B cell (primary cell): ENCODE measurements around the gene TRMT11. TPM values are rescaled to one million over a fixed set of nuclear protein-coding genes. Genes with fewer than 3 reads are reported as not detected.

Experiments
- ATAC-seq: fragments of 200-7000 bp; cut with Tn5 transposase; one replicate; pipeline ENCODE4 v1.10.0; 2021; ENCODE audit warnings: low read depth, mild to moderate bottlenecking, moderate number of reproducible peaks, moderate library complexity
- CTCF ChIA-PET: fragments of 350-600 bp; sonication (Branson Sonifier 250); formaldehyde crosslinking; loops from one replicate; lab custom pipeline; 2021; ENCODE audit warnings: antibody characterized with exemption, inconsistent platforms; lab: Charles Lee
- POLR2A ChIA-PET: fragments of 350-600 bp; sonication (Branson Sonifier 250); formaldehyde crosslinking; loops from one replicate; lab custom pipeline; 2021; ENCODE audit warnings: antibody characterized with exemption; lab: Charles Lee
- DNase-seq: peaks from one replicate; pipeline ENCODE4 v3.0.0; 2013
- H2AFZ ChIP-seq: 2 replicates; pipeline ENCODE4 v1.6.1; 2012; ENCODE audit warnings: mild to moderate bottlenecking, low read depth, low read length; ENCODE audit not compliant: insufficient read depth, poor library complexity, severe bottlenecking
- H3K27ac ChIP-seq, 2 donors: 1 replicate in 1 of 2; 2 replicates in 1 of 2; pipeline ENCODE4 v1.5.1; 2012 to 2013; ENCODE audit warnings: low read length in 2 of 2, mild to moderate bottlenecking in 2 of 2, moderate library complexity in 1 of 2
- H3K27me3 ChIP-seq, 4 experiments: fragments of 200-600 bp in 1 of 4; sonication (generic) in 1 of 4; replicated peaks in 1 of 4; 1 replicate in 2 of 4; 2 replicates in 2 of 4; pipeline versions ENCODE4 v1.6.1 to v1.7.0; 2013 to 2016; ENCODE audit warnings: low read length in 3 of 4, mild to moderate bottlenecking in 2 of 4, mixed read lengths in 1 of 4, moderate library complexity in 1 of 4; ENCODE audit not compliant: insufficient read depth in 4 of 4, control insufficient read depth in 3 of 4; ENCODE audit errors: control extremely low read depth in 1 of 4
- H3K36me3 ChIP-seq, 2 experiments: replicated peaks in 1 of 2; 1 replicate in 1 of 2; 2 replicates in 1 of 2; pipeline versions ENCODE4 v1.6.1 to v1.7.1; 2013; ENCODE audit warnings: low read length in 1 of 2; ENCODE audit not compliant: insufficient read depth in 2 of 2, control insufficient read depth in 1 of 2; ENCODE audit errors: control extremely low read depth in 1 of 2, extremely low read depth in 1 of 2
- H3K4me1 ChIP-seq, 2 donors: fragments of 200-600 bp in 1 of 2; sonication (generic) in 1 of 2; 1 replicate in 1 of 2; 2 replicates in 1 of 2; pipeline versions ENCODE4 v1.5.1 to v1.6.1; 2013 to 2017; ENCODE audit warnings: low read length in 2 of 2; ENCODE audit not compliant: control insufficient read depth in 2 of 2, insufficient read depth in 2 of 2
- H3K4me2 ChIP-seq: replicated peaks from 2 replicates; pipeline ENCODE3; 2012; ENCODE audit warnings: mild to moderate bottlenecking, low read depth, low read length; ENCODE audit not compliant: poor library complexity, severe bottlenecking
- H3K4me3 ChIP-seq, 5 experiments: fragments of 200-600 bp in 1 of 5; sonication (generic) in 1 of 5; 1 replicate in 3 of 5; 2 replicates in 2 of 5; pipeline versions ENCODE4 v1.5.1 to v1.7.0; 2011 to 2016; ENCODE audit warnings: low read length in 4 of 5, mild to moderate bottlenecking in 4 of 5, low read depth in 2 of 5, control low read depth in 1 of 5, moderate library complexity in 1 of 5; ENCODE audit not compliant: insufficient read depth in 1 of 5; ENCODE audit errors: control extremely low read depth in 1 of 5, extremely low read depth in 1 of 5
- H3K79me2 ChIP-seq: fragments of 200-600 bp; sonication (generic); one replicate; pipeline ENCODE4 v1.6.0; 2016; ENCODE audit warnings: low read length; ENCODE audit not compliant: control insufficient read depth, insufficient read depth
- H3K9ac ChIP-seq: fragments of 200-600 bp; sonication (generic); 2 replicates; pipeline ENCODE4 v1.6.1; 2017; ENCODE audit warnings: mild to moderate bottlenecking, low read length, moderate library complexity
- H3K9me3 ChIP-seq, 3 donors: one replicate each; pipeline versions ENCODE4 v1.6.1 to v1.7.1; 2013; ENCODE audit warnings: low read length in 2 of 3; ENCODE audit not compliant: control insufficient read depth in 2 of 3, insufficient read depth in 1 of 3; ENCODE audit errors: control extremely low read depth in 1 of 3
- H4K20me1 ChIP-seq: 2 replicates; pipeline ENCODE4 v1.6.0; 2012; ENCODE audit warnings: mild to moderate bottlenecking, low read length; ENCODE audit not compliant: insufficient read depth, control insufficient read depth, poor library complexity, severe bottlenecking
- H3K27ac Mint-ChIP-seq: one replicate; pipeline ENCODE4 v1.8.0; 2021; ENCODE audit warnings: mixed read lengths
- H3K27me3 Mint-ChIP-seq: one replicate; pipeline ENCODE4 v1.8.0; 2021; ENCODE audit warnings: mixed read lengths
- H3K4me1 Mint-ChIP-seq: one replicate; pipeline ENCODE4 v1.8.0; 2021; ENCODE audit warnings: mixed read lengths
- H3K4me3 Mint-ChIP-seq: one replicate; pipeline ENCODE4 v1.8.0; 2021; ENCODE audit warnings: mixed read lengths
- H3K9me3 Mint-ChIP-seq: one replicate; pipeline ENCODE4 v1.8.0; 2022; ENCODE audit warnings: mixed read lengths; ENCODE audit not compliant: insufficient read depth
- EZH2 ChIP-seq: IDR thresholded peaks from 2 replicates; pipeline ENCODE4 v1.6.1; 2012; ENCODE audit warnings: borderline replicate concordance, low read depth, mild to moderate bottlenecking, moderate library complexity, low read length; ENCODE audit not compliant: insufficient read depth, poor library complexity, severe bottlenecking
- WGBS: methylation state at CpG from one replicate; pipeline ENCODE4 v1.1.5; 2013; ENCODE audit warnings: missing lambda C conversion rate; ENCODE audit not compliant: insufficient coverage; 5-methylcytosine and 5-hydroxymethylcytosine counted together
- intact Hi-C: fragments of 100-400 bp; cut with micrococcal nuclease; formaldehyde crosslinking; loops from one replicate; pipeline ENCODE4 v1.10.0; 2022
- polyA plus RNA-seq: library from polyadenylated mRNA; depleted of rRNA; stranded (reverse); fragments of >200 nt; gene quantifications from 2 replicates; pipeline ENCODE4 v1.2.3, GENCODE V29; 2012
- total RNA-seq, 2 donors: library from RNA; stranded (reverse); fragments of 120-200 nt in 1 of 2; gene quantifications; 1 replicate in 1 of 2; 2 replicates in 1 of 2; pipeline versions ENCODE4 v1.2.3 to v1.2.4, GENCODE V29; 2013 to 2022
- TF ChIP-seq, protein P1 (sequence below): fragments of 200-600 bp; IDR thresholded peaks from one replicate; pipeline ENCODE4 v1.8.0; 2022; ENCODE audit warnings: antibody characterized with exemption, mild to moderate bottlenecking

TRMT11 gene
- total and polyA plus RNA-seq, 2 donors (not counting 1 experiment from before 2014, with no cell fraction given), result 12.1 to 30.4 TPM

DNA sequence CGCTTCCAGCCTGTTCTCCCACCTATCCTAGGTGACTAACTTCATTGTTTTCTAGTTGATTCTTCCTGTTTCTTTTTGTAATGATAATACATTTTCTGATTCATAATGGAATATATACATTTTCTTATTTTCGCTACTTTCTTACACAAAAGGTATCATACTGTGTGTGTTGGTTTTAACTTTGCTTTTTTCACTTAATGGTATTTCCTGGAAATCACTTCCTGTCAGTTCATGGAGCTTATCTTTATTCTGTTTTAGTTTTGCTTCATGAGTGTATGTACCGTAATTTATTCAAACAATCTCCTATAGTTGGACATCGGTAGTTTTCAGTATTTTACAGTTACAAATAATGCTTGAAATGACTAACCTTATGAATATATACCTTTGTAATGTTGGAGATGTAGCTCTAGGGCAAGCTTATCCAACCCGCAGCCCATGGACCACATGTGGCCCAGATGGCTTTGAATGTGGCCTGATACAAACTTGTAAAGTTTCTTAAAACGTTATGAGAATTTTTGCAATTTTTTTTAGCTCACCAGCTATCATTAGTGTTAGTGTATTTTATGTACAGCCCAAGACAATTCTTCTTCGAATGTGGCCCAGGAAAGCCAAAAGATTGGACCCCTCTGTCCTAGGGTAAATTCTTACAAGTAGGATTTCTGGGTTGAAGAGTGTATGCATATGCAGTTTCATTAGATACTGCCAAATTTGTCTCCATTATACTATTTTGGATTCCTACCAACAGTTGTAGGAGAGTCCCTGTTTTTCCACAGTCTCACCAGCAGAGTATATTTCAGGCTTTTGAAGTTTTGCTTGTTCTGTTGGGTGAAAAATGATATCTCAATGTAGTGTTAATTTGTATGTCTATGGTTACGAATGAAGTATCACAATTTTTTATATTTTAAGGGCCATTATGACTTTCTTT is 16.7 kb downstream of the TRMT11 start:
- Histone ChIP-seq H3K27ac (no peak overlapping the region), H3K9me3 (no peaks in the 10 kb centered on the region), H3K27me3 (no peaks in the 10 kb centered on the region), H3K4me3 (no peak overlapping the region), H3K79me2 (no peaks in the 10 kb centered on the region), H3K36me3 (peaks cover 0 to 25% of the 10 kb centered on the region in 2 experiments), H3K9ac (no peak overlapping the region), H2AFZ (no peak overlapping the region), H4K20me1 (no peaks in the 10 kb centered on the region), H3K4me1 (no peaks in the 10 kb centered on the region), H3K4me2 (no peak overlapping the region)
- intact Hi-C loops, result no loop called here
- Mint-ChIP-seq H3K27ac (no peak overlapping the region), H3K9me3 (no peaks in the 10 kb centered on the region), H3K27me3 (no peaks in the 10 kb centered on the region), H3K4me3 (no peak overlapping the region), H3K4me1 (no peaks in the 10 kb centered on the region)
- POLR2A ChIA-PET, result no interaction called here
- no peak for DNase-seq
- no peak for ATAC-seq
- TF ChIP-seq, protein P1, sequence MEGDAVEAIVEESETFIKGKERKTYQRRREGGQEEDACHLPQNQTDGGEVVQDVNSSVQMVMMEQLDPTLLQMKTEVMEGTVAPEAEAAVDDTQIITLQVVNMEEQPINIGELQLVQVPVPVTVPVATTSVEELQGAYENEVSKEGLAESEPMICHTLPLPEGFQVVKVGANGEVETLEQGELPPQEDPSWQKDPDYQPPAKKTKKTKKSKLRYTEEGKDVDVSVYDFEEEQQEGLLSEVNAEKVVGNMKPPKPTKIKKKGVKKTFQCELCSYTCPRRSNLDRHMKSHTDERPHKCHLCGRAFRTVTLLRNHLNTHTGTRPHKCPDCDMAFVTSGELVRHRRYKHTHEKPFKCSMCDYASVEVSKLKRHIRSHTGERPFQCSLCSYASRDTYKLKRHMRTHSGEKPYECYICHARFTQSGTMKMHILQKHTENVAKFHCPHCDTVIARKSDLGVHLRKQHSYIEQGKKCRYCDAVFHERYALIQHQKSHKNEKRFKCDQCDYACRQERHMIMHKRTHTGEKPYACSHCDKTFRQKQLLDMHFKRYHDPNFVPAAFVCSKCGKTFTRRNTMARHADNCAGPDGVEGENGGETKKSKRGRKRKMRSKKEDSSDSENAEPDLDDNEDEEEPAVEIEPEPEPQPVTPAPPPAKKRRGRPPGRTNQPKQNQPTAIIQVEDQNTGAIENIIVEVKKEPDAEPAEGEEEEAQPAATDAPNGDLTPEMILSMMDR, result no peak
- no peak for TF ChIP-seq EZH2
- WGBS, result no CpG with 5 or more reads among the region's 8 CpGs
- CTCF ChIA-PET, result interaction anchor here (1.2 to 1.6 kb wide), 2 partner anchors 11 to 29 kb away, joined by 3 read pairs; no protein-coding TSS in a partner anchor

DNA sequence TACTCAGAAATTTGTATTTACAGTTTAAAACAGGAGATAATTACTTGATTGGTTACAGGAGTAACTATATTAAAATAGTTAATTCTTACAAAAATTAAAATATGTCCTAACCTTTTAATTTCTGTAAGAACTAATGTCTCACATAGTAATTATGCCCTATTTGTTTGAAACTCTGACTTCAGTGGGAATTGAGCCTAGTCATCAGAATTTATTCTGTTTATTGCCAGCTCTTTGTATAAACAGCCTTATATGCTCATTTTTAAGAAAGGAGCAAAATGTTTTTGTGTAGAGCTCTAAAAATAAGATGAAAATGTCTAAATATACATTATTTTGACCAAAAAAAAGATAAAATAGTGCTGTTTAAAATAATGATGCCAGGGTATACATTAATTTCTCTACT is 21.5 kb downstream of the TRMT11 start:
- Mint-ChIP-seq H3K27ac (no peak overlapping the region), H3K4me1 (no peaks in the 10 kb centered on the region), H3K27me3 (no peaks in the 10 kb centered on the region), H3K9me3 (no peaks in the 10 kb centered on the region), H3K4me3 (no peak overlapping the region)
- POLR2A ChIA-PET, result no interaction called here
- no peak for DNase-seq
- no peak overlapping the region for H3K9ac ChIP-seq
- CTCF ChIA-PET, result interaction anchor here (0.8 kb wide), 1 partner anchor 9 kb away, joined by 3 read pairs; no protein-coding TSS in a partner anchor
- TF ChIP-seq EZH2, result no peak
- TF ChIP-seq, protein P1, result no peak
- no peaks in the 10 kb centered on the region for H3K27me3 ChIP-seq
- intact Hi-C loops, result no loop called here
- ATAC-seq, result no peak
- H3K79me2 ChIP-seq, result no peaks in the 10 kb centered on the region
- H3K27ac ChIP-seq, result no peak overlapping the region
- no peak overlapping the region for H2AFZ ChIP-seq
- no peaks in the 10 kb centered on the region for H3K9me3 ChIP-seq
- no peak overlapping the region for H3K4me3 ChIP-seq
- no peaks in the 10 kb centered on the region for H4K20me1 ChIP-seq
- H3K36me3 ChIP-seq, result peaks cover 2 to 34% of the 10 kb centered on the region in 2 experiments
- H3K4me1 ChIP-seq, result no peaks in the 10 kb centered on the region
- no peak overlapping the region for H3K4me2 ChIP-seq
